Colonic mucosa (tissue), 4 donors: ENCODE measurements around the gene RHOT1. TPM values are rescaled to one million over a fixed set of nuclear protein-coding genes. Genes with fewer than 3 reads are reported as not detected.
A peak's percentile ranks its signal among the peaks of the same experiment; 100 is the strongest.
"Not testable (repeated sequence)": the region's sequence is repeated elsewhere in the genome, so short reads cannot be mapped to it uniquely, and the experiment has no call there.

Experiments used
- DNase-seq: peaks from one replicate; pipeline ENCODE4 v3.0.0-alpha.2; 2020
- H3K27ac ChIP-seq: fragments of 200-600 bp; one replicate; pipeline ENCODE4 v1.8.0; 2021
- H3K27me3 ChIP-seq: fragments of 200-600 bp; one replicate; pipeline ENCODE4 v1.8.0; 2021
- H3K36me3 ChIP-seq: fragments of 200-600 bp; one replicate; pipeline ENCODE4 v1.8.0; 2021
- H3K4me1 ChIP-seq: fragments of 200-600 bp; one replicate; pipeline ENCODE4 v1.8.0; 2021; ENCODE audit warnings: mild to moderate bottlenecking
- H3K4me3 ChIP-seq: fragments of 200-600 bp; one replicate; pipeline ENCODE4 v1.8.0; 2021
- H3K9ac ChIP-seq, 2 donors: one replicate each; pipeline ENCODE4 v1.7.0; 2013; ENCODE audit warnings: control low read depth in 2 of 2, low read depth in 2 of 2, low read length in 2 of 2
- H3K9me3 ChIP-seq: fragments of 200-600 bp; one replicate; pipeline ENCODE4 v1.8.0; 2021
- CTCF ChIP-seq: fragments of 200-600 bp; IDR thresholded peaks from one replicate; pipeline ENCODE4 v1.8.0; 2022; ENCODE audit warnings: antibody characterized with exemption, mild to moderate bottlenecking
- intact Hi-C: fragments of 100-400 bp; cut with DNase I; formaldehyde crosslinking; loops from one replicate; pipeline ENCODE4 v1.14.1; 2022
- total RNA-seq, 2 donors: library from RNA; stranded (reverse); fragmentation: NEBNext Ultra II Directional in 1 of 2; extraction: Animal tissue kit (Norgen Biotek cat#: 25700) in 1 of 2; gene quantifications; one replicate each; pipeline ENCODE4 v1.2.1, GENCODE V29; 2021
- donor health status: healthy.
- donor health status: DM: no; HTN: no; CAD: no.
- donor health status: DM: no; HTN: no; CAD: no.

RHOT1 gene
- total RNA-seq, 2 donors from 2014 or later, result 18.1 to 27.4 TPM

- intact Hi-C loops, result no loop called here
- Histone ChIP-seq H3K36me3 (no peaks in the 10 kb centered on the region), H3K4me1 (no peaks in the 10 kb centered on the region), H3K9ac (no peak overlapping the region), H3K9me3 (no peaks in the 10 kb centered on the region), H3K4me3 (no peak overlapping the region), H3K27ac (no peak overlapping the region), H3K27me3 (no peaks in the 10 kb centered on the region)
- DNase-seq, result no peak
- TF ChIP-seq CTCF, result no peak
Measured at GRCh38 chr17:32125848-32126153, 16.5 kb upstream of the RHOT1 start.

- Histone ChIP-seq H3K9ac (no peak overlapping the region), H3K9me3 (no peaks in the 10 kb centered on the region), H3K36me3 (no peaks in the 10 kb centered on the region), H3K27ac (no peak overlapping the region), H3K4me3 (no peak overlapping the region), H3K27me3 (no peaks in the 10 kb centered on the region), H3K4me1 (no peaks in the 10 kb centered on the region)
- intact Hi-C loops, result no loop called here
- no peak for DNase-seq
- TF ChIP-seq CTCF, result no peak
Measured at GRCh38 chr17:32126325-32126724, 16.0 kb upstream of the RHOT1 start.

DNA sequence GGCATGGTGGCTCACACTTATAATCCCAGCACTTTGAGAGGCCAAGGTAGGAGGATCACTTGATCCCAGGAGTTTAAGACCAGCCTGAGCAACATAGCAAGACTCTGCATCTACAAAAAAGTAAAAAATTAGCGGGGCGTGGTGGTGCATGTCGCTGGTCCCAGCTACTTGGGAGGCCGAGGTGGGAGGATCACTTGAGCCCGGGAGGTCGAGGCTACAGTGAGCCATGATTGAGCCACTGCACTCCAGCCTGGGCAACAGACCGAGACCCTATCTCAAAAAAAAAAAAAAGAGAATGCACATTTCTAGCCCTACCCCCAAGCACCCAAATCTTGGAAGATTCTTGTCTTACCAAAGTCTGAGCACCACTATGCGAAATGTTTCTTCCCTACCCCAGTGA lies 15.6 kb upstream of the RHOT1 start:
- Histone ChIP-seq H3K27ac (peak overlapping the region; percentile 93), H3K9ac (peak overlapping the region in 1 of 2 donors; percentile 63), H3K4me1 (no peaks in the 10 kb centered on the region), H3K36me3 (no peaks in the 10 kb centered on the region), H3K27me3 (no peaks in the 10 kb centered on the region), H3K9me3 (no peaks in the 10 kb centered on the region), H3K4me3 (peak overlapping the region; percentile 54)
- TF ChIP-seq CTCF, result no peak
- intact Hi-C loops, result no loop called here
- no peak for DNase-seq

DNA sequence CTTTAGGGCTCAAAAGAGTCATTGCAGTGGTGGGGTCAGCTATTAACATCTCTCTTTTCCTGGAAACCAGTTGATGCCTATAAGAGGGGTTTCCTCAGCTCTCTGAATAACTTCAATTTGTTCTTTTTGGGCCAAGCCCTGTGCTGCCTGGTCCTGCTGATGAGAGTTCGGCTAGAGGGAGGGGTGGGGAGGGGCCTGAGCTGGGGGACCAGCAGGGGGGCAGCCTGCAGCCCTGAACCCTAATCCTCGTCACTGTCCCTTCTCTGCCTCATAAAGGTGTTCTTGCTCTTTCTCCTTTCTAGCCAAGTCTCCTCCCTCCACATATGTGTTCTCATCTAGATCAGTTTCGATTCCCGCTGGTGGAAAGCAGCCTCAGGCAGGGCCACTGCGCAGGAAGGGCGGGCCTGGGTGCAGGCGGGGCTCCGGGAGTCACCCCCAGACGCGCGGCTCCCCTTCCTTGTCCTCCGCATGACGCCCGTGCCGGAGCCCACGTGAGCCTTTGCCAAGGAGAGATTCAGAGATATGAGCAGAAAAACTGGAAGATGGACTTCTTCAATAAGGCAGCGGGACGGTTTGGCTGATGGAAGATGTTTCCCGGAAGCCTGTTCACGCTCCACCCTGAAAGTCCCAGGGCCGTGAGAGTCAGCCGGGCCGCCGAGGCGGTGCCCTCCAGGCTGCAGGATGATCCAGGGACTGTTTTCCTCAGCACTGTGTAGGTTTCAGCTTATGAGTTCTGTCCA lies 15.0 kb upstream of the RHOT1 start:
- Histone ChIP-seq H3K27me3 (no peaks in the 10 kb centered on the region), H3K27ac (peak overlapping the region; percentile 93), H3K9me3 (no peaks in the 10 kb centered on the region), H3K9ac (peak overlapping the region; percentile 63 to 79), H3K4me1 (no peaks in the 10 kb centered on the region), H3K36me3 (no peaks in the 10 kb centered on the region), H3K4me3 (peak overlapping the region; percentile 54)
- intact Hi-C loops, result no loop called here
- TF ChIP-seq CTCF, result no peak
- peak; percentile 89 for DNase-seq

GRCh38 chr17:32128470-32128869 lies 13.8 kb upstream of the RHOT1 start:
- H3K9ac ChIP-seq, H3K36me3 ChIP-seq, H3K4me1 ChIP-seq, intact Hi-C loops, H3K9me3 ChIP-seq, H3K27me3 ChIP-seq, H3K27ac ChIP-seq, DNase-seq: not testable (repeated sequence)
- peak overlapping the region; percentile 54 for H3K4me3 ChIP-seq

DNA sequence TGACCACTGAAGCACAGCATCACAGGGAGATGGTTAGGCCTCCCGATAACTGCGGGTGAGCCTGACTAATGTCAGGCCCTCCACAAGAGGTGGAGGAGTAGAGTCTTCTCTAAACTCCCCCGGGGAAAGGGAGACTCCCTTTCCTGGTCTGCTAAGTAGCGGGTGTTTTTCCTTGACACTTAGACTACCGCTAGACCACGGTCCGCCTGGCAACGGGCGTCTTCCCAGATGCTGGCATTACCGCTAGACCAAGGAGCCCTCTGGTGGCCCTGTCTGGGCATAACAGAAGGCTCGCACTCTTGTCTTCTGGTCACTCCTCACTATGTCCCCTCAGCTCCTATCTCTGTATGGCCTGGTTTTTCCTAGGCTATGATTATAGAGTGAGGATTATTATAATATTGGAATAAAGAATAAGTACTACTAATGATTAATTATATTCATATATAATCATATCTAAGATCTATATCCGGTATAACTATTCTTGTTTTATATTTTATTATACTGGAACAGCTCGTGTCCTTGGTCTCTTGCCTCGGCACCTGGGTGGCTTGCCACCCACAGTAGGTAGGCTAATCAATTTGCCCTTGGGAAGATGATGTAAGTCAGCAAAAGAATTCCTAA lies 6.7 kb upstream of the RHOT1 start:
- H3K27ac ChIP-seq, H3K9ac ChIP-seq, H3K4me3 ChIP-seq, H3K36me3 ChIP-seq, H3K9me3 ChIP-seq, H3K27me3 ChIP-seq, H3K4me1 ChIP-seq: not testable (repeated sequence)
- TF ChIP-seq CTCF, result peak; percentile 29
- peak; percentile 40 for DNase-seq
- intact Hi-C loops, result loop anchor here (5.0 kb wide), 1 partner anchor 128 kb away; the partner anchor contains the start of gene LRRC37B
